Body of pancreas (tissue), 4 donors: ENCODE data around the gene PHACTR3.

Experiments used
- POLR2A ChIP-seq, 3 donors: fragments of 450-650 bp; IDR thresholded peaks; one replicate each; pipeline ENCODE4 v1.6.1; 2016; ENCODE audit warnings: antibody characterized with exemption in 3 of 3, mild to moderate bottlenecking in 2 of 3
- TF ChIP-seq, protein P1 (sequence below), 7 experiments: fragments of 450-650 bp in 4 of 7; fragments of 200-600 bp in 3 of 7; sonication (generic) in 3 of 7; IDR thresholded peaks; one replicate each; pipeline ENCODE4 v1.5.1; 2016 to 2019; ENCODE audit warnings: antibody characterized with exemption in 7 of 7

DNA sequence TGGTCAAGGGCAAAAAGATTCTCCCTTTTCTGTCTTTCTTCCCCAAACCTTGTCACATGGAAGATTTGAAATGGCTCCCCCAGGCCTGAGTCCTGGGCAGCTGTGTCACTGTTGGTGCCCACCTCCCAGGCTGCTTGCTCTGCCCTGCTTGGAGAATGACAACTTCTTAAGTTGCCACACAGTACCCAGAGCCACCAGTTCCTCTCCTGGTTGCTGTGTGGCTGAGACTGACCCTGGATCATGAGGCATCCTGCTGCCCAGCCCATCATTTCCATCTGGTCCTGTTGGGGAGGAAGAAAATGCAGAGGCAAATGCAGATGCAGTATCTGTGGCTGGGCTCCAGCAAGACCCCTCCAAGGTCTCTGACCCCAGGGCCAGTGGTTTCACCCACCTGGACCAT is 113.7 kb downstream of the PHACTR3 start:
- TF ChIP-seq, protein P1, sequence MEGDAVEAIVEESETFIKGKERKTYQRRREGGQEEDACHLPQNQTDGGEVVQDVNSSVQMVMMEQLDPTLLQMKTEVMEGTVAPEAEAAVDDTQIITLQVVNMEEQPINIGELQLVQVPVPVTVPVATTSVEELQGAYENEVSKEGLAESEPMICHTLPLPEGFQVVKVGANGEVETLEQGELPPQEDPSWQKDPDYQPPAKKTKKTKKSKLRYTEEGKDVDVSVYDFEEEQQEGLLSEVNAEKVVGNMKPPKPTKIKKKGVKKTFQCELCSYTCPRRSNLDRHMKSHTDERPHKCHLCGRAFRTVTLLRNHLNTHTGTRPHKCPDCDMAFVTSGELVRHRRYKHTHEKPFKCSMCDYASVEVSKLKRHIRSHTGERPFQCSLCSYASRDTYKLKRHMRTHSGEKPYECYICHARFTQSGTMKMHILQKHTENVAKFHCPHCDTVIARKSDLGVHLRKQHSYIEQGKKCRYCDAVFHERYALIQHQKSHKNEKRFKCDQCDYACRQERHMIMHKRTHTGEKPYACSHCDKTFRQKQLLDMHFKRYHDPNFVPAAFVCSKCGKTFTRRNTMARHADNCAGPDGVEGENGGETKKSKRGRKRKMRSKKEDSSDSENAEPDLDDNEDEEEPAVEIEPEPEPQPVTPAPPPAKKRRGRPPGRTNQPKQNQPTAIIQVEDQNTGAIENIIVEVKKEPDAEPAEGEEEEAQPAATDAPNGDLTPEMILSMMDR (IDR thresholded peaks at IDR 0.05), result no peak
- no peak for TF ChIP-seq POLR2A (IDR thresholded peaks at IDR 0.05)
